Stimulated activated CD8-positive, alpha-beta memory T cell treated with anti-CD3 and anti-CD28 coated beads, Interleukin-4, amount 100 ng/mL, for 24 hours (primary cell): ENCODE measurements around the gene MYLK.

Experiments
- DNase-seq: peaks from one replicate; pipeline ENCODE4 v3.0.0-alpha.2; 2020; ENCODE audit warnings: low read depth

MYLK gene

GRCh38 chr3:123872621-123873020, 11.5 kb downstream of the MYLK start:
- DNase-seq, result no peak

GRCh38 chr3:123871946-123872345, 12.2 kb downstream of the MYLK start:
- no peak for DNase-seq

GRCh38 chr3:123870033-123870432, 14.1 kb downstream of the MYLK start:
- DNase-seq, result no peak

- DNase-seq, result no peak
Observed at GRCh38 chr3:123869165-123869564, 15.0 kb downstream of the MYLK start.

- DNase-seq, result no peak
Observed at GRCh38 chr3:123864706-123865105, 19.4 kb downstream of the MYLK start.

- no peak for DNase-seq
Observed at GRCh38 chr3:123862152-123862551, 22.0 kb downstream of the MYLK start.

- no peak for DNase-seq
Observed at GRCh38 chr3:123861081-123861836, 22.9 kb downstream of the MYLK start.

- no peak for DNase-seq
Observed at GRCh38 chr3:123859177-123859576, 25.0 kb downstream of the MYLK start.

- DNase-seq, result no peak
Observed at GRCh38 chr3:123854905-123855304, 29.2 kb downstream of the MYLK start.

- no peak for DNase-seq
Observed at GRCh38 chr3:123853686-123854372, 30.3 kb downstream of the MYLK start.

- DNase-seq, result no peak
Observed at GRCh38 chr3:123847209-123847608, 36.9 kb downstream of the MYLK start.

- DNase-seq, result no peak
Observed at GRCh38 chr3:123843668-123844067, 40.5 kb downstream of the MYLK start.

- no peak for DNase-seq
Observed at GRCh38 chr3:123842711-123843110, 41.4 kb downstream of the MYLK start.

GRCh38 chr3:123841476-123842238, 42.5 kb downstream of the MYLK start:
- no peak for DNase-seq

GRCh38 chr3:123840961-123841360, 43.2 kb downstream of the MYLK start:
- no peak for DNase-seq

GRCh38 chr3:123837858-123838257, 46.3 kb downstream of the MYLK start:
- DNase-seq, result no peak

- no peak for DNase-seq
Observed at GRCh38 chr3:123834631-123835030, 49.5 kb downstream of the MYLK start.

- no peak for DNase-seq
Observed at GRCh38 chr3:123833398-123833785, 50.7 kb downstream of the MYLK start.

GRCh38 chr3:123832692-123833397, 51.3 kb downstream of the MYLK start:
- no peak for DNase-seq

- no peak for DNase-seq
Observed at GRCh38 chr3:123831420-123831819, 52.7 kb downstream of the MYLK start.

GRCh38 chr3:123821920-123822319, 62.2 kb downstream of the MYLK start:
- DNase-seq, result no peak

- DNase-seq, result no peak
Observed at GRCh38 chr3:123819949-123820348, 64.2 kb downstream of the MYLK start.
